DMS53 treated with DMSO at 0.1 percent for 48 hours (cell line): ENCODE measurements around the gene CCL27.

Experiments used
- DNase-seq: peaks from one replicate; lab custom pipeline; 2025; ENCODE audit not compliant: unreplicated experiment; lab: John Stamatoyannopoulos, UW

The CCL27 gene

DNA sequence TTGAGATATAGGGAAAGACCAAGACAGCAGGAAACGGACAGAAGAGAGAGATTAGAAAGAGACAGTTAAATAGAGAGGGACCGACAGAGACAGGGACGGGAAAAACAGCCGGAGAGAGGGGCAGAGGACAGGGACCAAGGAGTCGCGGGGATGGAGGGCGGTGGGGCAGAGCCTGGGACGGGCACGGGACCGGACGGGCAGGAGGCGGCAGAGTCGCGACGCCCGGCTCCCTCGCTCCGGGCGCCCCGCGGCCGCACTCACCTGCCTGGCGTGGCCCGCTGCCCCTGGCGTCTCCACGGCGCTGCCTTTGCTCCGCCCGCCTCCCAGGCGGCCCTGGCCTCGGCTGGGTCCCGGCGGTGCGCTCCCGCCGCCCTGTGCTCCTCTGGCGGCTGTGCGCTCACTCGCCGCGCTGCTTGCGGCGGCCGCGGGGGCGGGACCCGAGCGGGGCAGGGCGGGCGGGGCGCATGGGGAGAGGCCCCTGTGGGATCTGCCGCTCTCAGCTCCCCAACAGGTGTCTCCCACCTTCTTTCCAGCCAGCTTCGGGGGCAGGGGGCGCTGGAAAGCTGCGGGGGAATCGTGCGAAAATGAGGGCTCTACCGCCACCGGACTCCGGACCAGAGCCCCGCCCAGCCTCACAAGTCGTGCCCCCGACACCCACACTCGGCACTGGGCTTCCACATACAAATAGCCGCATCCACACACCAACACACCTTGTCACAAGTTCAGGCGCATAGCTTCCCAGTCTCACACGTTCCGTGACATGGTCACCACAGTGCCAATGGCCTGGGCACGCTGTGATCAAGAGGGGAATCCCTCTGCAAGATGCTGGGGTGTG, 33.6 kb downstream of the CCL27 start, which contains the start of gene ARID3C:
TSS of gene ARID3C (minus strand) at position 411 of the 835 bp plus-strand sequence. CDS start 1,052 bp downstream, outside the sequence.
- no peak for DNase-seq

DNA sequence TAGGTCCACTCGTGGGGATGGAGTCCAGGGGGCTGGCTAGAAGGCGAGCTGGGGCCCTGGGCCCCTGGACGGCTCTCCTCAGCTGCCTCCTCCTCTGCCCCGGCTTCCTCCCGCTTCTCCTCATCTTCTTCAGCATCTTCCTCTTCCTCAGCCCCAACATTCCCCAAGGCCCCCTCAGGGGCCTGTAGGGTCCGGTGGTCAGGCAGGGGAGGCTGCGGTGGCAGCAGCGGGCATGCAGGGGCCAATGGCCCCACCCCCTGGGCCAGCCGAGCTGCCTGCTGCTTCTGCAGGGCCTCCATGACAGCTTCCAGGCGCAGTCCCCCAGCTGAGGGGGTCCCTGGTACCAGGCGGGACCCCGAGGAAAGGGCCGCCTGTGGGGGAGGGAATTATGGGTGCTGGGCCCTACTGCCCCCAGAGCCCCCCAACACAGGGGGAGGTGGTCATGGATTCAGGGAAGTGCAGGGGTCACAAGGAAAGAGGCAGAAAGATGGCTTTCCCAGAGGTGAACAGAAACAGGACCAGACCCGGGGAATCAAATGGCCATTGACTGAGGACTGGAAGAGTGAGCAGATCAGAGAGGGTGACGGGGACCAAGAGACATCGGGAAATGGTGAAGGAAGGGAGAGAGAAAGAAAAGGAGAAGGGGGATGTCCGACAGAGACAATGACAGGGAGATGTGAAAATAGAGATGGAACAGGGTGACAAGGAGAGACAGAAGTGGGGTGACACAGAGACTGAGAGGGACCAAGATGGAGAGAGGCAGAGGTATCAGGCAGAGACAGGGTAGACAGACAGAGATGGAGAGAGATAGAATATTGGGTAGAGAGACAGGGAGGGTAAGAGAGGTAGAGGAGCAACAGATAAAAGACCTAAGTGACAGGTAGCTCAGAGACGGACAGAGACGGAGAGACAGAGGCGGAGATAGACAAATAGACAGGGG, 34.5 kb downstream of the CCL27 start:
- no peak for DNase-seq

DNA sequence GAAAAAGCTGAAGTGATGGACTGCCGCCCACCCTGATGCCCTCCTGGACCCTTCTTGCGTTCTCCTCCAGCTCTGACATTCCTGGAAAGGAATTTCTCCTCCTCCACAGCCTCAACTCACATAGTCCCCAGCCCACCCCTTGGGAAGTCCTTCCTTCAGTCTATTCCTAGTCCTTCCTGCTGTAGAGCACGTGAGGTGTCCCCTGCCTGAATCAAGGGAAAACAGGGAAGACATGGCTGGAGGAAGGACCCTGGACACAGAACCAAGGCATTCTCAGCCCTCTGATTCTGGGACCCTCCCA, 37.3 kb downstream of the CCL27 start:
- DNase-seq = no peak

DNA sequence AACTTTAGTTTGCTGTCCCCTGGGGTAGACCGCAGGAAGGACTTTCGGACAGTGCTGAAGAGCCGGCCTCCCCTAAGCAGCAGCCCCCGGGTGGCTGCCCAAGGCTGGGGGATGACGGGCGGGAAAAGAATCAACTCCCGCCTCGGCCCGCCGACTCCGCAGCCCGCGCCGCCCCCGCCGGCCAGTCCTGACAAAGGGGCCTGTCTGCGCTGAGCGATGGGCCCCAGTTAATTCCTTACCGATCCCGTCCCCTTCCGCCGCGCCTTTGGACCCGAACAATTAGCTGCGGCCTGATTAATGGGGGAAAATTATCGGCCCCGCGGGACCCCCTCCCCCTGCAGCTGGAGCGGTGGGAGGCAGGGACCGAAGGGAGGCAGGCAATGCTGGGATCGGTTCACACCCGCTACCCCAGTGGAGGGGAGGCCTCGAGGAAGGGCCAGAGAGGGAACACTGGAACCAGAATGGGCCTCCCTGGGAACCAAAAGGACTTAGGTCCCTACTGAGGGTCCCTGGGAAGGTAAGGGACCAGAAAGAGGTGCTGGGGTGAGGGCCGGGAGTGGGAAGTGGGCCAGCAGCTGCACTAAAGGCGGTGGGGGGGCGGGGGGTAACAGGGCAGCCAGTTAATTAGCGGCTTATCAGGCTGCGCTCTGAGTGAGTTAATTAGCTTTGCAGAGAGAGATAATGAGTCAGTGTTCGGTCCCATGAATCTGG, 37.8 kb downstream of the CCL27 start:
- no peak for DNase-seq

DNA sequence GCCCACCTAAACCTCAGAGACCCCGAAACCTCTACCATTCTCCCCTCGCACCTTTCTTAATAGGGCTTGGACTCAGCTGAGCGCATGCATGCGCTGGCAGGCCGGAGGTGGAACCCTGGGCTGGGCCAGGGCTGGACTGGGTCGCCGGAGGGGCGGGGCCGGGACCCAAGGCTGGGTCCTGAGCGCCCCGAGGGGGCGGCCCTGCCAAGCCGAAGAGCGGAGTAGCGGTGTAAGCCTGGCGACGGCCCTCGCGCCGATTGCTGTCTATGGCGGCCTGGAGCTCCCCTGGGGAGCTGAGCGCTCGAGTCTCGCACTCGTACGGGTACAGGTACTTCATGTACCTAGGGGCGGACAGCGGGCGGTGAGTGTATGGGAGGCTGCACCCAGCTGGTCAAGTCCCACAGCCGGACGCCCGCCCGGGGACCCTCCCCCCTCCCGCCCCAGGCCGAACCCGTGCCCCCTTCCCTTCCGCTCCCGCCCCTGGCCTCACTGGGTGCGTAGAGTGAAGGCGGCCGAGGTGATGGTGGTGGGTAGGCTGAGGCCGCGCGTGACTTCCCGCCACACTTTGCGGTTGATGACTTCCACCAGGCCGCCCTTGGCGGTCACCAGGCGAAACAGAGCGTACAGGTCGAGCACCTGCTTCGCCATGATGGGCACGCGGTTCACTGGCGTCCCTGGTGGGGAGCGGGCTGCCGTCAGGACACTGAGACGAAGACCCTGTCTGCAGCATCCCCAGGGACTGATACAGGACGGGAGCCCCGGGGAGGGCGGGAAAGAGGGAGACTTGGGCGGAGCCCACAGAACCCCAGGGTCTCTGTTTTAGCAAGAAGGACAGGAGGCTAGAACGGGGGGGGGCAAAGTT, 38.9 kb downstream of the CCL27 start:
- no peak for DNase-seq

DNA sequence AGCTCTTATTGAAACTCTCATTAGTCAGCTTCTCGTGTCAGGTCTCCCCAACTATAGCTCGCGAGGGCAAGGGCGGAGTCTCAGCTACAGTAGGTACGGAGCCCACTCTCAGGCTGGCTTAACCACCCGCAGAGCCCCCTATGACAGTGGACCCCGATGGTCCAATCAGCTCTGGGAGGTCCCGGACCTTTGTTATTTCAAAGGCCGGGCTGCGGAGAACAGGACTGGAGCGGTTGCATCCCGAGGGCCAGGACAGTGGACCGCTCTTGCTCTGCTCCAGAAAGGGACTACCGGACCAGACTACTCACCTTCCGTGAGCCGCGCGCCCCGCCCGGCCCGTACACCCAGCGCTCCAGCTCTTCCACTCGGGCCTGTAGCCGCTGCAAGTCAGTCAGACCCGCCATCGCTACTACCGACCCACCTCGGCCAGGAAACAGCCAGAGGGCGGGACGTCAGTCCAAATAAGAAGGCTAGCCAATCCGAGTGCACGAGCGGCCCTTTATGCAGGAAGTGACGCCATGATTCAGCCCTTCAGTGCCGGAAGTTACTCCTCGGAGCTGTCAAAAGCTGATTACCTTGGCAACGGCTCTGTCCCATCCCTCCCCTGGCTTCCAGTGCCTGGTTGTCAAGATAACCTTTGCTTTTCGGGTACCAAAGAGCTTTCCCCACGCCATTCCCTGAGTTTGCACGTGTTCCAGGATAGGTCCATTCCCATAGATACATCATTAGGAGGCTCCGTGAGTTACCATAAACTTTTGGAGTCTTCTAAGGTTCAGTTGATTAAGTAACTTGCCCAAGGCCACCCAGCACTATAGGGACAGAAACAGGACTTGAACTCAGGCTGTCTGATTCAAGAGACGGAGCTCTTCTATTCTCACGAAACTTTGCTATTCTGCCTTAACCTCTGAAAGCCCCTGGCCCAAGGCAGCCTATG, 42.1 kb downstream of the CCL27 start, which contains the start of gene DCTN3:
TSS of gene DCTN3 (minus strand) at position 435 of the 934 bp plus-strand sequence. CDS start at position 404, 31 bp downstream.
- DNase-seq = peak; percentile 76

DNA sequence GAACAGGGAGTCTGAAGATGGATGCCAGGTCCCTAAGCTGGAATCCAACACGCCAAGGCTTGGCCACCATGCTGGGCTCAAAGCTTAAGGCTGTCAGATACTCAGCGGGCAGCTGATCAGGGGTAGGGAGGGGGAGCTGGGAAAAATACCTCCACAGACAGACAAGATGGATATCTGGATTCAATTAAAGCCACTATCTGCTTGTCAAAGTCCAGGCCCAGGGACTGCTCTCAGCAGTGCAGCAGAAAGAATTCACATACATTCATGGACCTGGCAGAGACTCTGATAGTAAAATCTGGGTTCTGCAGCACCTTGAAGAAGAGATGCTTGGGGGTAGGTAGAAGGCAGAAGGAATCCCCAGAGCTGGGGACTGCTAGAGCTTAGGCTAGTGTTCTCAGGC, 47.3 kb downstream of the CCL27 start:
- no peak for DNase-seq

DNA sequence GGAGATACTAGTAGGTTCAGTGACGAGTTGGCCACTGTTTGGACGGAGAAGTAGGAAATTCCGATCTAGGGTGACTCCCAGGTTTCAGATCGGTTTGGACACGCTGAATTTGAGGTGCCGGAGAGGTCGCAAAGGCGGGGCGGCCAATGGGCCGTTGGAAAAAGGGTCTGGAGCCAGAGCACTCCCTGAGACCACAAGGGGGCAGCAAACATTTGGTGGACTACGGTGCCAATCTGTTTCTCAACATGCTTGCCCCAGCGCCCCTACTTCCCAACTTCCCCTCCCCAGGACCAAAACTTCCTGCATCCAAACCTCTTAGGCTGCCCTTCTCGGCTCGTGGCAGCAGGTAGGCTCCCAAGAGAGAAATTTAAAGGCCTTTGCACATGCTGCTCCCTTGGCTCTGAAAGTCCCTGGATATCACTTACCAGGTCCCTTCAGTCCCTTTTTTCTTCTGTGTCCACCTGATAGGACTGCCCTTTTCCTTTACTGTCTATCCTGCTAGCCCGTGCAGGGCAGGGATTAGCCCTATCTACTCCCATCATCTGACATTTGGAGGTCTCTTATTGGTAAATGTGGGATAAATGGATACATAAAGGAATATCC, 49.6 kb downstream of the CCL27 start:
- DNase-seq = peak; percentile 31
